Measurements from ENCODE around the gene FLRT3. TPM values are rescaled to one million over a fixed set of nuclear protein-coding genes. Genes with fewer than 3 reads are reported as not detected.
A peak's percentile ranks its signal among the peaks of the same experiment; 100 is the strongest.

Gene FLRT3
- total RNA-seq, 1 experiment from 2014 or later = 4.6 TPM

DNA sequence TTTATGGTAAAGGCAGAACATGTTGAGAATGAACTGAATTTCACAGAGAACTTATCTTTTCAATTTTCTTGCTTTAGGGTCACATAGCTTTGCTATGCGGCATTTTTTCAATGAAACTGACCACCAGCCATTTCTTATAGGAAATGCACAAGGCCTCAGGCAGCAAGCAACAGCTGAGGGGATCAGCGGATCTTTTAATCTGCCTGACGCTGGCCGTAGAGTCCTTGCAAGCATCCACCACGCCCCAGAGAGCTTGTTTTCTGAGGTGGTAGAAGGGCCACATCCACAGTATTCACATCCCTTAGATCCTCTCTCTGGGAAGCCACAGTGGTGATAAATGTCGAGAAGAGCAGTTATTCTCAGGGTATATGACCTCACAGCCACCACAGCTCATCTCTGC, 34.3 kb downstream of the FLRT3 start:
- H3K36me3 Mint-ChIP-seq (ENCODE audit: insufficient read depth, unreplicated experiment) = no peaks in the 10 kb centered on the region
- H3K27me3 Mint-ChIP-seq (ENCODE audit: unreplicated experiment) = no peaks in the 10 kb centered on the region
- intact Hi-C loops (cut with micrococcal nuclease; ENCODE audit: unreplicated experiment) = loop anchor here (10.0 kb wide), 1 partner anchor 48 kb away; no protein-coding TSS in a partner anchor
- H3K4me1 Mint-ChIP-seq (ENCODE audit: low read depth, unreplicated experiment) = peaks cover 8% of the 10 kb centered on the region
- no peak overlapping the region for H3K4me3 Mint-ChIP-seq (ENCODE audit: low read depth, unreplicated experiment)
- no peak overlapping the region for H3K27ac Mint-ChIP-seq (ENCODE audit: unreplicated experiment)
- DNase-seq = no peak
- CTCF ChIA-PET = no interaction called here
- no peaks in the 10 kb centered on the region for H3K9me3 Mint-ChIP-seq (ENCODE audit: low read depth, unreplicated experiment)
- no TSS peak for BruUV-seq (replicated peaks)
- TF ChIP-seq CTCF (IDR thresholded peaks at IDR 0.05; ENCODE audit: unreplicated experiment) = no peak

- H3K27ac Mint-ChIP-seq (ENCODE audit: unreplicated experiment) = no peak overlapping the region
- peaks cover 8% of the 10 kb centered on the region for H3K4me1 Mint-ChIP-seq (ENCODE audit: low read depth, unreplicated experiment)
- no peaks in the 10 kb centered on the region for H3K27me3 Mint-ChIP-seq (ENCODE audit: unreplicated experiment)
- CTCF ChIA-PET = no interaction called here
- intact Hi-C loops (cut with micrococcal nuclease; ENCODE audit: unreplicated experiment) = loop anchor here (10.0 kb wide), 1 partner anchor 45 kb away; no protein-coding TSS in a partner anchor
- DNase-seq = no peak
- no peak overlapping the region for H3K4me3 Mint-ChIP-seq (ENCODE audit: low read depth, unreplicated experiment)
- H3K36me3 Mint-ChIP-seq (ENCODE audit: insufficient read depth, unreplicated experiment) = no peaks in the 10 kb centered on the region
- no TSS peak for BruUV-seq (replicated peaks)
- no peaks in the 10 kb centered on the region for H3K9me3 Mint-ChIP-seq (ENCODE audit: low read depth, unreplicated experiment)
- no peak for TF ChIP-seq CTCF (IDR thresholded peaks at IDR 0.05; ENCODE audit: unreplicated experiment)
Observed at GRCh38 chr20:14299831-14300230, 37.6 kb downstream of the FLRT3 start.

DNA sequence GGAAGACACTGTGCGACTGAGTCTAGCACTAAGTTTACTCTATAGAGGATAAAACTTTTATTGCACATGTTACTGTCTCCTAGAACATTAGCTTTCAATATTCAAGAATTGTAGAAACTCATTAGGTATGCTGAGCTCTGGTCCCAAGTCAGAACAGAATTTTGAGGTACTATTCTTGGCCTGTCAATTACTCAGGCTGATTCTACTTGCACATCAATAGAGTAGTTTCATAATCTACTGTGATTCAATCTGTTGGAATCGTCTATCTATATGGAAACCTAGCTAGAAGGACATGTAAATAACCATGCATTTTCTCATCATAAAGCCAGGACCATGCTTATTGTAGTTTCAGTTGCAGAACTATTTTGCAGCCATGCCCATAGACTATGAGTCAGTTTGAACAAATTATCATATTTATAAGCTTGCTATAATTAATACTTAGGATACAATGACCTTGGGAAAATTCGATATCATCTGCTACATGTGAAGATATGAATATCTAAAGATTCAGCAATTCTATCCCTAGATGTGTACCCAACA, 41.6 kb downstream of the FLRT3 start:
- DNase-seq = no peak
- H3K4me3 Mint-ChIP-seq (ENCODE audit: low read depth, unreplicated experiment) = no peak overlapping the region
- no peaks in the 10 kb centered on the region for H3K4me1 Mint-ChIP-seq (ENCODE audit: low read depth, unreplicated experiment)
- H3K27me3 Mint-ChIP-seq (ENCODE audit: unreplicated experiment) = no peaks in the 10 kb centered on the region
- no peak overlapping the region for H3K27ac Mint-ChIP-seq (ENCODE audit: unreplicated experiment)
- no peaks in the 10 kb centered on the region for H3K36me3 Mint-ChIP-seq (ENCODE audit: insufficient read depth, unreplicated experiment)
- no TSS peak for BruUV-seq (replicated peaks)
- no peaks in the 10 kb centered on the region for H3K9me3 Mint-ChIP-seq (ENCODE audit: low read depth, unreplicated experiment)
- no peak for TF ChIP-seq CTCF (IDR thresholded peaks at IDR 0.05; ENCODE audit: unreplicated experiment)
- intact Hi-C loops (cut with micrococcal nuclease; ENCODE audit: unreplicated experiment) = no loop called here
- CTCF ChIA-PET = no interaction called here

- intact Hi-C loops (cut with micrococcal nuclease; ENCODE audit: unreplicated experiment) = no loop called here
- no TSS peak for BruUV-seq (replicated peaks)
Observed at GRCh38 chr20:14295238-14295637, 42.2 kb downstream of the FLRT3 start.

More at GRCh38 chr20:14295238-14295637, 42.2 kb downstream of the FLRT3 start:
- Mint-ChIP-seq H3K27ac (ENCODE audit: unreplicated experiment) (no peak overlapping the region), H3K36me3 (ENCODE audit: insufficient read depth, unreplicated experiment) (no peaks in the 10 kb centered on the region), H3K4me1 (ENCODE audit: low read depth, unreplicated experiment) (no peaks in the 10 kb centered on the region), H3K27me3 (ENCODE audit: unreplicated experiment) (no peaks in the 10 kb centered on the region), H3K9me3 (ENCODE audit: low read depth, unreplicated experiment) (no peaks in the 10 kb centered on the region), H3K4me3 (ENCODE audit: low read depth, unreplicated experiment) (no peak overlapping the region)
- DNase-seq = peak; percentile 25
- TF ChIP-seq CTCF (IDR thresholded peaks at IDR 0.05; ENCODE audit: unreplicated experiment) = no peak
- CTCF ChIA-PET = interaction anchor here (0.7 kb wide), 1 partner anchor 1024 kb away, joined by 4 read pairs; no protein-coding TSS in a partner anchor

Data from Calu3 (cell line).